ENCODE data around the gene STK32B. TPM values are rescaled to one million over a fixed set of nuclear protein-coding genes. Genes with fewer than 3 reads are reported as not detected.

Gene STK32B
- polyA plus RNA-seq, 1 of the 3 experiments (the other 2 are of a cell fraction): 0.20 TPM

DNA sequence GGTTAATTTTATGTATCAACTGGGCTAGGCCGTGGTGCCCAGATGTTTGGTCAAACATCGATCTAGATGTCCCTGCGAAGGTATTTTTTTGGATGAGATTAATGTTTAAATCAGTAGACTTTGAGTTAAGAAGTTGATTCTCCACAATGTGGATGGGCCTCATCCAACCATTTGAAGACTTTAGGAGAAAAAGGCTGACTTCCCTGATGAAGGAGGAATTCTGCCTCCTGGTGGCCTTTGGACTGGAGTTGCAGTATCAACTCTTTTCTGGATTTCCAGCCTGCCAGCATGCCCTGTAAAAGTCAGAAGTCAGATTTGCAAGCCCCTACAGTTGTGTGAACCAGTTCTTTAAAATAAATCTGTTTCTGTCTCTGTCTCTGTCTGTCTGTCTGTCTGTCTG is 91.4 kb downstream of the STK32B start:
- ChIA-PET POLR2A (no interaction called here), CTCF (interaction anchor here (1.2 kb wide), 1 partner anchor 15 kb away, joined by 4 read pairs; no protein-coding TSS in a partner anchor)
- Histone ChIP-seq H3K79me2 (ENCODE audit: insufficient read depth) (no peaks in the 10 kb centered on the region), H3K4me1 (ENCODE audit: control insufficient read depth in 1 of 2, insufficient read depth in 2 of 2, low read depth in 1 of 2, low read length in 1 of 2) (no peaks in the 10 kb centered on the region), H3K9me3 (no peaks in the 10 kb centered on the region), H3K9me2 (no peaks in the 10 kb centered on the region), H3F3A (replicated peaks; ENCODE audit: insufficient read depth) (no peaks in the 10 kb centered on the region), H3K9ac (no peak overlapping the region), H2AFZ (ENCODE audit: low read depth) (no peak overlapping the region), H3K27me3 (ENCODE audit: insufficient read depth) (peaks cover 9% of the 10 kb centered on the region; the same call in 1 of the 2 replicates), H4K20me1 (ENCODE audit: insufficient read depth) (no peaks in the 10 kb centered on the region), H3K27ac (ENCODE audit: low read depth in 2 of 2, low read length in 1 of 2) (no peak overlapping the region), H3K36me3 (replicated peaks in 1 of 2; ENCODE audit: control insufficient read depth in 1 of 2, insufficient read depth in 2 of 2, low read length in 1 of 2) (no peaks in the 10 kb centered on the region), H3K4me3 (ENCODE audit: low read depth in 2 of 2, low read length in 1 of 2) (no peak overlapping the region), H3K4me2 (no peak overlapping the region)
- TF ChIP-seq EZH2phosphoT487 (IDR thresholded peaks at IDR 0.05; ENCODE audit: borderline replicate concordance, low read depth) (no peak), NRF1 (IDR thresholded peaks at IDR 0.05; ENCODE audit: low read depth, low read length) (no peak), RAD21 (IDR thresholded peaks at IDR 0.05; ENCODE audit: low read length) (peak; percentile 61), FOSL2 (IDR thresholded peaks at IDR 0.05; ENCODE audit: borderline replicate concordance, low read depth) (no peak), SMC3 (IDR thresholded peaks at IDR 0.05; ENCODE audit: low read depth, low read length) (peak; percentile 72)
- TF ChIP-seq, protein P1, sequence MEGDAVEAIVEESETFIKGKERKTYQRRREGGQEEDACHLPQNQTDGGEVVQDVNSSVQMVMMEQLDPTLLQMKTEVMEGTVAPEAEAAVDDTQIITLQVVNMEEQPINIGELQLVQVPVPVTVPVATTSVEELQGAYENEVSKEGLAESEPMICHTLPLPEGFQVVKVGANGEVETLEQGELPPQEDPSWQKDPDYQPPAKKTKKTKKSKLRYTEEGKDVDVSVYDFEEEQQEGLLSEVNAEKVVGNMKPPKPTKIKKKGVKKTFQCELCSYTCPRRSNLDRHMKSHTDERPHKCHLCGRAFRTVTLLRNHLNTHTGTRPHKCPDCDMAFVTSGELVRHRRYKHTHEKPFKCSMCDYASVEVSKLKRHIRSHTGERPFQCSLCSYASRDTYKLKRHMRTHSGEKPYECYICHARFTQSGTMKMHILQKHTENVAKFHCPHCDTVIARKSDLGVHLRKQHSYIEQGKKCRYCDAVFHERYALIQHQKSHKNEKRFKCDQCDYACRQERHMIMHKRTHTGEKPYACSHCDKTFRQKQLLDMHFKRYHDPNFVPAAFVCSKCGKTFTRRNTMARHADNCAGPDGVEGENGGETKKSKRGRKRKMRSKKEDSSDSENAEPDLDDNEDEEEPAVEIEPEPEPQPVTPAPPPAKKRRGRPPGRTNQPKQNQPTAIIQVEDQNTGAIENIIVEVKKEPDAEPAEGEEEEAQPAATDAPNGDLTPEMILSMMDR (IDR thresholded peaks at IDR 0.05): peak; percentile 63
- peak; percentile 33 for DNase-seq
- WGBS (ENCODE audit: low lambda C conversion rate): 6% methylated on average over 3 of the region's 3 CpGs

DNA sequence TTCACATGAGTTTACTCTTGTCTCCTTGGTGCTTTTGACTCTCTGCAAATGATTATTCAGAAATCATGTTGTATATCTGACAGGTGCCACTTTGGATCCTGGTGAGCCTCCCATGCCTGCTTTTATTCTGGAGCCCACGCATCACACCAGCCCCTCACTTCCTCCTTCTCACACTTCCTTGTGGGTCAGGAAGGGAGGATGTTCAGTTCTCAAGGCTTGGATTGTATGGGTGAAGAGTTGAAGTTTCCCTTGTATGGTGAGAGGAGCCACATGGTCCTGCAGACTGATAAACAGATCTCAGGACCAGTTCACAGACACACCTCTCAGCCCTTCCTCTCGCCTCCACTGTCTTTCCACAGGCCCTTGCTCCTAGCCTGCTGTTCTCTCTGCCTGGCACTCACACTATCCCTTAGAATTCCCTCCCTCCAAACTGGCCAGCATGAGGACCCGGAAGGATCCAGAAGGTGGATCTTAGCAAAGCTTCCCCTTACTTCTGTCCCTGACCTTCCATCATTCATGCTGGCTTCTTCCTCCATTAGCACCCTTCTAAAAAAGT is 92.1 kb downstream of the STK32B start:
- DNase-seq: no peak

DNA sequence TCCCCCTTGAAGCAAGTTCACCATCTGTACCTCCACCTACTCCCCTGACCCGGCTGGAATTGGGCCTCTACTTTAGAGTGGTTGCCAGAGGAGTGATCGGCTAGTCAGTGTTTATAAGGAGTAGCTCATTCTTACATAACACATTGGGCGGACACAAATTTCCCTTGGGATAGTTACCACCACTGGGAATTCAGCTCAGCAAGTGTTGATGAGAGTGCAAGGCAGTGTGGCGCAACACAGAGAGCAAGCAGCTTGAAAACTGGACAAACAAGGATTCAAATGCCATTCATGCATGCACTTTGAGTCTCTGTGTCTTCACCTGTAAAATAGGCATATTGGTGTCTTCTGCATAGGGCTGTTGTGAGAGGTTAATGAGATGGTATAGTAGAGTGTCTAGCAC is 92.7 kb downstream of the STK32B start:
- Histone ChIP-seq H3F3A (replicated peaks; ENCODE audit: insufficient read depth) (no peaks in the 10 kb centered on the region), H3K9ac (no peak overlapping the region), H3K79me2 (ENCODE audit: insufficient read depth) (no peaks in the 10 kb centered on the region), H3K4me3 (ENCODE audit: low read depth in 2 of 2, low read length in 1 of 2) (no peak overlapping the region), H3K9me2 (no peaks in the 10 kb centered on the region), H3K36me3 (replicated peaks in 1 of 2; ENCODE audit: control insufficient read depth in 1 of 2, insufficient read depth in 2 of 2, low read length in 1 of 2) (no peaks in the 10 kb centered on the region), H2AFZ (ENCODE audit: low read depth) (no peak overlapping the region), H4K20me1 (ENCODE audit: insufficient read depth) (no peaks in the 10 kb centered on the region), H3K4me1 (ENCODE audit: control insufficient read depth in 1 of 2, insufficient read depth in 2 of 2, low read depth in 1 of 2, low read length in 1 of 2) (no peaks in the 10 kb centered on the region), H3K27me3 (ENCODE audit: insufficient read depth) (no peaks in the 10 kb centered on the region; the same call in 1 of the 2 replicates), H3K4me2 (no peak overlapping the region), H3K9me3 (no peaks in the 10 kb centered on the region), H3K27ac (ENCODE audit: low read depth in 2 of 2, low read length in 1 of 2) (no peak overlapping the region)
- 1% methylated on average over 4 of the region's 4 CpGs for WGBS (ENCODE audit: low lambda C conversion rate)
- POLR2A ChIA-PET: no interaction called here
- DNase-seq: no peak
- CTCF ChIA-PET: interaction anchor here (1.1 kb wide), 1 partner anchor 93 kb away, joined by 3 read pairs; the partner anchor contains the start of gene STK32B
- no peak for TF ChIP-seq TCF12 (IDR thresholded peaks at IDR 0.05)
- no peak for TF ChIP-seq MEF2A (IDR thresholded peaks at IDR 0.05; ENCODE audit: borderline replicate concordance, low read depth)
- TF ChIP-seq, protein P2, sequence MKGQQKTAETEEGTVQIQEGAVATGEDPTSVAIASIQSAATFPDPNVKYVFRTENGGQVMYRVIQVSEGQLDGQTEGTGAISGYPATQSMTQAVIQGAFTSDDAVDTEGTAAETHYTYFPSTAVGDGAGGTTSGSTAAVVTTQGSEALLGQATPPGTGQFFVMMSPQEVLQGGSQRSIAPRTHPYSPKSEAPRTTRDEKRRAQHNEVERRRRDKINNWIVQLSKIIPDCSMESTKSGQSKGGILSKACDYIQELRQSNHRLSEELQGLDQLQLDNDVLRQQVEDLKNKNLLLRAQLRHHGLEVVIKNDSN (IDR thresholded peaks at IDR 0.05; ENCODE audit: borderline replicate concordance, low read depth): no peak
- no peak for TF ChIP-seq POLR2AphosphoS5 (IDR thresholded peaks at IDR 0.05; ENCODE audit: low read depth, low read length)
- TF ChIP-seq TEAD4 (IDR thresholded peaks at IDR 0.05; ENCODE audit: borderline replicate concordance, insufficient read depth): no peak
- TF ChIP-seq YY1 (IDR thresholded peaks at IDR 0.05; ENCODE audit: low read depth): no peak
- no peak for TF ChIP-seq RAD21 (IDR thresholded peaks at IDR 0.05; ENCODE audit: low read length)
- no peak for TF ChIP-seq RFX5 (IDR thresholded peaks at IDR 0.05; ENCODE audit: low read length)
- no peak for TF ChIP-seq JUND (IDR thresholded peaks at IDR 0.05)
- no peak for TF ChIP-seq FOSL2 (IDR thresholded peaks at IDR 0.05; ENCODE audit: borderline replicate concordance, low read depth)
- TF ChIP-seq MXI1 (IDR thresholded peaks at IDR 0.05; ENCODE audit: low read depth, low read length): no peak

More for the DNA sequence above, 92.1 kb downstream of the STK32B start:
- H3K27ac ChIP-seq (ENCODE audit: low read depth in 2 of 2, low read length in 1 of 2): no peak overlapping the region
- no peaks in the 10 kb centered on the region for H3F3A ChIP-seq (replicated peaks; ENCODE audit: insufficient read depth)
- H3K9me3 ChIP-seq: no peaks in the 10 kb centered on the region
- ChIA-PET POLR2A (no interaction called here), CTCF (interaction anchor here (1.1 kb wide), 1 partner anchor 92 kb away, joined by 3 read pairs; the partner anchor contains the start of gene STK32B)
- H3K4me2 ChIP-seq: no peak overlapping the region
- no peaks in the 10 kb centered on the region for H3K79me2 ChIP-seq (ENCODE audit: insufficient read depth)
- H3K27me3 ChIP-seq (ENCODE audit: insufficient read depth): peaks cover 4% of the 10 kb centered on the region; the same call in 1 of the 2 replicates
- no peak overlapping the region for H2AFZ ChIP-seq (ENCODE audit: low read depth)
- no peaks in the 10 kb centered on the region for H3K4me1 ChIP-seq (ENCODE audit: control insufficient read depth in 1 of 2, insufficient read depth in 2 of 2, low read depth in 1 of 2, low read length in 1 of 2)
- H3K9me2 ChIP-seq: no peaks in the 10 kb centered on the region
- TF ChIP-seq TCF12 (IDR thresholded peaks at IDR 0.05) (no peak), MXI1 (IDR thresholded peaks at IDR 0.05; ENCODE audit: low read depth, low read length) (no peak), NFIC (IDR thresholded peaks at IDR 0.05; ENCODE audit: borderline replicate concordance) (no peak)
- H3K9ac ChIP-seq: no peak overlapping the region
- H4K20me1 ChIP-seq (ENCODE audit: insufficient read depth): no peaks in the 10 kb centered on the region
- WGBS (ENCODE audit: low lambda C conversion rate): 6% methylated on average over 3 of the region's 3 CpGs
- no peak overlapping the region for H3K4me3 ChIP-seq (ENCODE audit: low read depth in 2 of 2, low read length in 1 of 2)
- H3K36me3 ChIP-seq (replicated peaks in 1 of 2; ENCODE audit: control insufficient read depth in 1 of 2, insufficient read depth in 2 of 2, low read length in 1 of 2): no peaks in the 10 kb centered on the region

Data from SK-N-SH (cell line).